T-helper 1 cell treated with Interleukin-12 subunit alpha and Interleukin-12 subunit beta and Interleukin-4 antibody, amounts not matched to agents 30 μg/mL and 1 μg/mL, for 36 hours (primary cell): ENCODE data around the gene TCF25.
"Not testable (repeated sequence)": the region's sequence is repeated elsewhere in the genome, so short reads cannot be mapped to it uniquely, and the experiment has no call there.

Experiments
- H3K27ac Mint-ChIP-seq: one replicate; pipeline ENCODE4 v1.8.0; 2021; ENCODE audit warnings: mild to moderate bottlenecking, mixed read lengths
- H3K27me3 Mint-ChIP-seq: one replicate; pipeline ENCODE4 v1.8.0; 2021; ENCODE audit warnings: low read depth, mixed read lengths
- H3K36me3 Mint-ChIP-seq: one replicate; pipeline ENCODE4 v1.8.0; 2021; ENCODE audit warnings: low read depth, mixed read lengths
- H3K4me1 Mint-ChIP-seq: one replicate; pipeline ENCODE4 v1.8.0; 2021; ENCODE audit warnings: low read depth, mixed read lengths
- H3K4me3 Mint-ChIP-seq: one replicate; pipeline ENCODE4 v1.8.0; 2021; ENCODE audit warnings: mild to moderate bottlenecking, moderate library complexity, mixed read lengths
- H3K9me3 Mint-ChIP-seq: one replicate; pipeline ENCODE4 v1.8.0; 2021; ENCODE audit warnings: mixed read lengths

TCF25 gene, protein sequence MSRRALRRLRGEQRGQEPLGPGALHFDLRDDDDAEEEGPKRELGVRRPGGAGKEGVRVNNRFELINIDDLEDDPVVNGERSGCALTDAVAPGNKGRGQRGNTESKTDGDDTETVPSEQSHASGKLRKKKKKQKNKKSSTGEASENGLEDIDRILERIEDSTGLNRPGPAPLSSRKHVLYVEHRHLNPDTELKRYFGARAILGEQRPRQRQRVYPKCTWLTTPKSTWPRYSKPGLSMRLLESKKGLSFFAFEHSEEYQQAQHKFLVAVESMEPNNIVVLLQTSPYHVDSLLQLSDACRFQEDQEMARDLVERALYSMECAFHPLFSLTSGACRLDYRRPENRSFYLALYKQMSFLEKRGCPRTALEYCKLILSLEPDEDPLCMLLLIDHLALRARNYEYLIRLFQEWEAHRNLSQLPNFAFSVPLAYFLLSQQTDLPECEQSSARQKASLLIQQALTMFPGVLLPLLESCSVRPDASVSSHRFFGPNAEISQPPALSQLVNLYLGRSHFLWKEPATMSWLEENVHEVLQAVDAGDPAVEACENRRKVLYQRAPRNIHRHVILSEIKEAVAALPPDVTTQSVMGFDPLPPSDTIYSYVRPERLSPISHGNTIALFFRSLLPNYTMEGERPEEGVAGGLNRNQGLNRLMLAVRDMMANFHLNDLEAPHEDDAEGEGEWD

DNA sequence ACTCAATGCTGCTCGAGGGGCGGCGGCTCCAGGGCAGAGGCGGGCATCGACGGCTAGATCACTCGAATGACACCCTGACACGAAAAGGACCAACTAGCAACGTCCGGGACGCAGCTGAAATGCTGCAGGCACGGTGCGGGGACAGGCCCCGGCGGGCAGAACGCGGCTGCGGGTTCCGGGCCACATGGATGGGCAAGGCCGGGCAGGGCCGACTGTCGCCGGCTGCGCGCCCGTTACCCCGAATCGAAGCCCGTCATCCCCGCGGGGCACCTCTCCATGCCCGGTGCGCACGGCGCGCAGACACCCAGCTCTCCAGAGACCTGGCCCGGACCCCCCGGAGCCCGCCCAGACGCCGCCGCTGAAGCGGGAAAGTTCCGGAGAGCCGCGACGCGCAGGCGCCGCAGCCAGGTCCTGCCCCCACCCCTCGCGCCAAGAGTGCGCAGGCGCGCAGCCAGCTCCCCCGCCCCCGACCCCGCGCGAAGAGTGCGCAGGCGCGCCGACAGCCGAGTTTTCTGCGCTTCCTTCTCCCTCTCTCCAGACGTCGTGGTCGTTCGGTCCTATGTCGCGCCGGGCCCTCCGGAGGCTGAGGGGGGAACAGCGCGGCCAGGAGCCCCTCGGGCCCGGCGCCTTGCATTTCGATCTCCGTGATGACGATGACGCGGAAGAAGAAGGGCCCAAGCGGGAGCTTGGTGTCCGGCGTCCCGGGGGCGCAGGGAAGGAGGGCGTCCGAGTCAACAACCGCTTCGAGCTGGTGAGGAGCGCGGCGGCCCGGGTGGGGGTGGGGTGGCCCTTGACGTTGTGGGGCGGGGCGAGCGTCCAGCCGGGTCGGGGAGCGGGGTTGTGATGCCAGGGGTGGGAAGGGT, at the start of gene TCF25:
Gene TCF25 (plus strand): TSS at position 484 of the 863 bp plus-strand sequence. CDS start 76 bp downstream, at position 560.
- Mint-ChIP-seq H3K27me3 (no peaks in the 10 kb centered on the region), H3K36me3 (peaks cover 19% of the 10 kb centered on the region), H3K4me1 (peaks cover 8% of the 10 kb centered on the region), H3K9me3 (peaks cover 11% of the 10 kb centered on the region), H3K27ac (peak within 1 kb of the TSS; percentile 98), H3K4me3 (peak within 1 kb of the TSS; percentile 92)

DNA sequence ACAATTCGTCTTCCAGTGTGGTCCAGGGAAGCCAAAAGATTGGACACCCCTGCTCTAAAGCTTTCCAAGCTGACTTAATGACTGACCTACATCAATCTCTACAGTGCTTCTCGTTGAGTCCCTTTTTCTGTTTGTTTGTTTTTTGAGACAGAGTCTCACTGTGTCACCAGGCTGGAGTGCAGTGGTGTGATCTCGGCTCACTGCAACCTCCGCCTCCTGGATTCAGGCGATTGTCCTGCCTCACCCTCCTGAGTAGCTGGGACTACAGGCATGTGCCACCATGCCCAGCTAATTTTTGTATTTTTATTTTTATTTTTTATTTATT, 49.6 kb upstream of the TCF25 start:
- peaks cover 14% of the 10 kb centered on the region for H3K27me3 Mint-ChIP-seq
- not testable (repeated sequence) for H3K9me3 Mint-ChIP-seq, H3K36me3 Mint-ChIP-seq, H3K27ac Mint-ChIP-seq, H3K4me3 Mint-ChIP-seq, H3K4me1 Mint-ChIP-seq

DNA sequence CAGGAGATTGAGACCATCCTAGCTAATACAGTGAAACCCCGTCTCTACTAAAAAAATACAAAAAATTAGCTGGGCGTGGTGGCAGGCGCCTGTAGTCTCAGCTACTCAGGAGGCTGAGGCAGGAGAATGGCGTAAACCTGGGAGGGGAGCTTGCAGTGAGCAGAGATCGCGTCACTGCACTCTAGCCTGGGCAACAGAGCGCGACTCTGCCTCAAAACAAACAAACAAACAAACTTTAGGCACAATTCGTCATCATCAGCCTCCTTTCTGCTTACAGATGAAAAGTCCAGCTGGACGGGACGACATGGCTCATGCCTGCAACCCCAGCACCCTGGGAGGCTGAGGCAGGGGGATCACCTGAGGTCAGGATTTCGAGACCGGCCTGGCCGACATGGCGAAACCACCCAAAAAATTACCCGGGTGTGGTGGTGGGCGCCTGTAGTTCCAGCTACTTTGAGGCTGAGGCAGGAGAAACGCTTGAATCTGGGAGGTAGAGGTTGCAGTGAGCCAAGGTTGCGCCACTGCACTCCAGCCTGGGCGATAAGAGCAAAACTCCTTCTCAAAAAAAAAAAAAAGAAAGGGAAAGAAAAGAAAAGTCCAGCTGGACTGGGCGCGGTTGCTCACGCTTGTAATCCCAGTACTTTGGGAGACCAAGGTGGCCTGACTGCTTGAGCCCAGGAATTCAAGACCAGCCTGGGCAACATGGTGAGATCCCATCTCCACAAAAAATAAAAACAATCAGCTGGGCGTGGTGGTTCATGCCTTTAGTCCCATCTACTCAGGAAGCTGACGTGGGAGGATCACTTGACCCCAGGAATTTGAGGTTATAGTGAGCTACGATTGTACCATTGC, 46.6 kb upstream of the TCF25 start:
- peaks cover 27% of the 10 kb centered on the region for H3K27me3 Mint-ChIP-seq
- H3K36me3 Mint-ChIP-seq = no peaks in the 10 kb centered on the region
- H3K4me3 Mint-ChIP-seq = peak overlapping the region; percentile 30
- H3K9me3 Mint-ChIP-seq = no peaks in the 10 kb centered on the region
- no peak overlapping the region for H3K27ac Mint-ChIP-seq
- peaks cover 1% of the 10 kb centered on the region for H3K4me1 Mint-ChIP-seq

DNA sequence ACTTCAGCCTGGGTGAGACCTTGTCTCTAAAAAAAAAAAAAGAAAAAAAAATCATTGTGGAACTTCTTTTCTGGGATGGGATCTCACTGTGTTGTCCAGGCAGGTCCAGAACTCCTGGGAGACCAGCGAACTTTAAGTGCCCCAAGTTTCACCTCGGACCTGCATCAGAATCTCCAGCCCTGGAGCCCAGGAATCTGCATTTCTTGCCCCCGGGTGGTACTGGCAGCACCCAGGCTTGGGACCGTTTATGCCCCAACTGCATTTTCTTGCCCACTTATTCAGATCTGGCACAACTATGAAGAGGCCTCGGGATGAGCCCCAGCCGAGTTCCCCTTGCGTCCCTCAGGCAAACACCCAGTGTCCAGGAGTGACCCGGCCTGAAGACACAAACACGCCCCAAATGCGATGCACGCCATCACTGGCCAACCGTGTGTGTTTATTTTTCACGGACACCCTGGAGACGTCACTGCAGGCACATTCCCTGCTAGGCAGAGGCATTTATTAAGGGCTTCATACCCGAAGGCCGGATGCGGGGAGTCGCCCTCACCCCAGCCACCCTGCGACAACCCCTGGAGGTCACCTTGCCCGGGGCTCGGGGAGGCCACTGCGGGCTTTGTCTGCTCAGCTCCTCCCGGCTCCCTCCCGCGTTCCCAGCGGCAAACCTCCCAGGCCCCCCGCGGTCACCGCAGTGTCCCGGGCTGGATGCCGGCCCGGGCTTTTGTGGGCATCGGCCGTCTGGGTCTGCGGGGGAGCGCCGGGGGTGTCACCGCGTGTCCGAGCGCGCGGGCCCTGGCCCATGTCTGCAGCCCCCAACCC, 45.8 kb upstream of the TCF25 start:
- Mint-ChIP-seq H3K27ac (no peak overlapping the region), H3K9me3 (no peaks in the 10 kb centered on the region)

DNA sequence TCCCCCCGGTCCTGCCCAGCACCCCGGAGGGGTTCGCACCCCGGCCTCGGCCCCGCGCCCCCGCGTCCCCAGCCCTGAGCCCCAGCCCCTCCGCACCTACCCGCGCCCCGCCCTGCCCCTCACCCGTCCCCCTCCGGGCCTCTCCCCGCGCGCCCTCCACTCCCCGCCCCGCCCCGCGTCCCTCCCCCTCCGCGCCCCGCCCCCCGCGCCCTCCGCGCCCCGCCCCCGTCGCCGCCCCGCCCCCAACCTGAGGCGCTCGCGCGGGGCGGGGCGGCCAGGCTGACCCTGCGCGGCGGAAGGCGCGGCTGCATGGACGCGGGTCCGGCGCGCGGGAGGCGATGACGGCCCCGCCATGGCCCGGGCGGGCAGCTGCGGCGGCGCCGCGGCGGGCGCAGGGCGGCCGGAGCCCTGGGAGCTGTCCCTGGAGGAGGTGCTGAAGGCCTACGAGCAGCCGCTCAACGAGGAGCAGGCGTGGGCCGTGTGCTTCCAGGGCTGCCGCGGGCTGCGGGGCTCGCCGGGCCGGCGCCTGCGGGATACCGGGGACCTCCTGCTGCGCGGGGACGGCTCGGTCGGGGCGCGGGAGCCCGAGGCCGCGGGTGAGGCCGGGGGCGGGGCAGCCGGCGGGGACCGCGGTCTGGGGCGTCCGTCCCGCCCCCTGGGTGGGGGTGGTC, 45.1 kb upstream of the TCF25 start, which contains the start of gene SPIRE2:
Gene SPIRE2 (plus strand): TSS at position 277 of the 671 bp plus-strand sequence. CDS start 76 bp downstream, at position 353.
- Mint-ChIP-seq H3K4me1 (peaks cover 1% of the 10 kb centered on the region), H3K9me3 (no peaks in the 10 kb centered on the region), H3K36me3 (no peaks in the 10 kb centered on the region), H3K27ac (no peak within 1 kb of the TSS), H3K27me3 (peaks cover 27% of the 10 kb centered on the region), H3K4me3 (peak within 1 kb of the TSS; percentile 71)

More for the DNA sequence above, 45.8 kb upstream of the TCF25 start:
- H3K4me3 Mint-ChIP-seq = peak overlapping the region; percentile 48
- peaks cover 1% of the 10 kb centered on the region for H3K4me1 Mint-ChIP-seq
- no peaks in the 10 kb centered on the region for H3K36me3 Mint-ChIP-seq
- peaks cover 27% of the 10 kb centered on the region for H3K27me3 Mint-ChIP-seq

DNA sequence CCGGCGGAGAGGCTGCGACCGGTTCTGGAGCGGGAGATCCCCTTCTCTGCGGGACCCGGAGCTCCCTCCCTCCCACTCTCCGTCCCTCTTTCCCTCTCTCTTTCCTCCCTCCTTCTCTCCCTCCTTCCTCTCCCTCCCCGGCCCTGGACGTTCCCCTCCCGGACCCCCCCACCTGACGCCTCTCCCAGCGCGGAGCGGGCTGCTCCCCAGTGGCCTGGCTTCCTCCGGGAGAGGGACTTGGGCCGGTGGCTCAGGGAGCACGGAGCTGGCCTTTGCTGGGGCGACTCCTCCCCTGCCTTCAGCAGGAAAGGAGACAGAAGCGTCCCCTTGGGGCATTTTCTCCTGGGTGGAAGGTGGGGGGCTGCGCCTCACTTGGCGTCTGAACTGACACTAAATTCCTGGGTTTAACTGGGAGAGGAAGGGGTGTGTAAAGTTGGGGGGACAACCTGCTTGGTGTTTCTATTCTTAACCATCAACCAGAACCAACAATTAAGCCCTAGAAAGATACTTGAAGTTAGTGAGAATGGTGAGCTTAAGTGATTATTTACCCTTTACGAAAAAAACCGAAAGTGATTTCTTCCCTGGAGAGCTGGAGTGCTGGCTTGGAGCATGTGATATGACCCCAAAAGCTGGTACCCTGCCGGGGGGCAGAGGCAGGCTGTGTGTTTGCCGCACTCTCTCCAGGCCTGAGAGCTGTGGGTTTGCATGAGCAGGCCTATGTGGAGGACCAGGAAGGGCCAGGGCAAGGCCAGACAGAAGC, 44.3 kb upstream of the TCF25 start:
- Mint-ChIP-seq H3K4me3 (peak overlapping the region; percentile 71), H3K9me3 (no peaks in the 10 kb centered on the region), H3K27me3 (peaks cover 27% of the 10 kb centered on the region), H3K36me3 (no peaks in the 10 kb centered on the region), H3K27ac (no peak overlapping the region), H3K4me1 (peaks cover 1% of the 10 kb centered on the region)

DNA sequence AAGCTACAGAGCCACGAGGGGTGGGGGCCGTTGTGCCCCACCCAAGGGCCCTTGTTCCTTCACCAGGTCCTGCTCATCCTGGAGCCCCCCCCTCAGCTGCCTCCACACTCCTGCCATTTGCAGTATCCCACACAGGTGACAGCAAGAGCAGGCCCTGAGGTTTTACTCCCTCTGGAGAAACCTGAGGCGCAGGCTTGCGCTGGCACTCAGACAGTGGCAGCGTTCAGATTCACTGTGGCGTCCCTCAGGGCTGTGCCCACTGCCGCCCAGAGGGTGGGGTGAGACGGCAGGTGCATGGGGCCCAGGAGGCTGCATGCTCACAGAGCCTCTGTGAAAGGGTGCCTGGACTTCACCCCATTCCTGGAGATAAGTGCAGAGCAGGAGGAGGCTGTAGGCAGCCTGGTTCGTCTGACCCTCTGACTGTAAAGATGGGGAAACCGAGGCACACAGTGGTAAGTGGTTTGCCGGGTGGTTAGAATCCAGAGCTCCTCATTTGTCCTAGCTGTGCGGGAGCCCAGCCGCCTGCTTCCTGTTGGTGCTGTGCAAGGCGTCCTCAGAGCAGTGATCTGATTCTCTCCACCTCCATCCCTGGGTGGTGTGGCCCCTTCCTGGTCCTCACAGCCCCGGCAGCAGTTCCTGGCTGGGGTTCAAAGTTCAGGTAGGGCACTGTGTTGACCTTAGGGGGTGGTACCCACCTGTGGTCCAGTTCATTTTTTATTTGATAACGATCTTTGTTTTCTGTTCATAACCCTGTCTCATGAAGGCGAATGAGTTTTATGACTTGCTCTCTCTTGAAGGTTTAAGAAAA, 43.6 kb upstream of the TCF25 start:
- H3K27me3 Mint-ChIP-seq = peaks cover 27% of the 10 kb centered on the region
- peak overlapping the region; percentile 25 for H3K4me3 Mint-ChIP-seq
- H3K4me1 Mint-ChIP-seq = peaks cover 1% of the 10 kb centered on the region
- no peak overlapping the region for H3K27ac Mint-ChIP-seq
- H3K36me3 Mint-ChIP-seq = no peaks in the 10 kb centered on the region
- no peaks in the 10 kb centered on the region for H3K9me3 Mint-ChIP-seq

DNA sequence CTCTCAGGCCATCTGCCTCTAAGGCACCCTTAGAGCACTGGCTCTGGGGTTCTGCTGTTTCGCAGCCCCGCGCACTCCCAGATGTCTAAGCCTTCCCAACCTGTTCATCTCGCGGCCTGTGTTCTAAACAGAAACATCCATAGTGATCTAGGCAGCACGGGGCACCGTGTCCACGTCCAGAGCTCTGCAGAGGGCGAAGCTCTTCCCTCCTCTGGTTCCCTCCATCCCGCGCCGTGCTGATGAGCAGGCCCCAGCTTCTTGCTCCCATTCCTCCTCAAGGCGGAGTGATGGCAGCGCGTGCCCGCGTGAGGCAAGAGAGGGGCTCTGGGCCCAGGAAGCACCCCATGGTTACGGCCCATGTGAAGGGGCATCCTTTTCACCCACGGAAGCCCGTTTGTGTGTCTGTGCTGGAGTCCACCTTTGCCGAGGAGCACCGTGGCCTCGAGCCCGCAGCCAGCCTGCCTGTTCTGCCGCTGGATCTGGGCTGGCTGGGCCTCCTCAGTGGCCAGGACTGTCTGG, 41.5 kb upstream of the TCF25 start:
- Mint-ChIP-seq H3K27me3 (peaks cover 22% of the 10 kb centered on the region), H3K9me3 (no peaks in the 10 kb centered on the region), H3K4me3 (no peak overlapping the region), H3K27ac (no peak overlapping the region), H3K4me1 (peaks cover 1% of the 10 kb centered on the region), H3K36me3 (no peaks in the 10 kb centered on the region)

DNA sequence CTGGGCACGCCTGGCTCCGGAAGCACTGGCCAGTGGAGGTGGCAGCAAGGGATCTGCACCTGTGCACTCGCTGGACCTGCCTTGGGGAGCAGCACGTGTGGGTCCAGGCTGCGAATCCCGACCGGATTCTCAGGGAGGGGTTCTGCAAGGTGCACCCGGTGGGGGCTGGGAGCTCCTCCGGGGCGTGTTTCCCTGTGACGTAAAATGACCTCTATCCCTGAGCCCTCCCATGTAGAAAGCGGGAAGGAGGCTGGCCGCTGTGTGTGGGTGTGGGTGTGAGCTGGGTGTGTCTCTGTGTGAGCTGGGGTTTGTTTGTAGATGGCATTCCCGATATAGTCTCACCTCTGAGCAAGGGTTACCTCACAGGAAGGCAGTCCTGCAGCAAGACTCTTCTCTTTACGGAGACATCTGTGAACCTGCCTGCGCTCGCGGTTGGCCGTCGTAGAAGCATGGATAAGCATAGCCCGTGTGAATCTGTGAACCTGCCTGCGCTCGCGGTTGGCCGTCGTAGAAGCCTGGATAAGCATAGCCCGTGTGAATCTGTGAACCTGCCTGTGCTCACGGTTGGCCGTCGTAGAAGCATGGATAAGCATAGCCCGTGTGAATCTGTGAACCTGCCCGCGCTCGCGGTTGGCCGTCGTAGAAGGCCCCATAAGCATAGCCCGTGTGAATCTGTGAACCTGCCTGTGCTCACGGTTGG, 39.6 kb upstream of the TCF25 start:
- H3K36me3 Mint-ChIP-seq, H3K4me3 Mint-ChIP-seq, H3K27ac Mint-ChIP-seq, H3K9me3 Mint-ChIP-seq, H3K4me1 Mint-ChIP-seq: not testable (repeated sequence)
- peaks cover 13% of the 10 kb centered on the region for H3K27me3 Mint-ChIP-seq

DNA sequence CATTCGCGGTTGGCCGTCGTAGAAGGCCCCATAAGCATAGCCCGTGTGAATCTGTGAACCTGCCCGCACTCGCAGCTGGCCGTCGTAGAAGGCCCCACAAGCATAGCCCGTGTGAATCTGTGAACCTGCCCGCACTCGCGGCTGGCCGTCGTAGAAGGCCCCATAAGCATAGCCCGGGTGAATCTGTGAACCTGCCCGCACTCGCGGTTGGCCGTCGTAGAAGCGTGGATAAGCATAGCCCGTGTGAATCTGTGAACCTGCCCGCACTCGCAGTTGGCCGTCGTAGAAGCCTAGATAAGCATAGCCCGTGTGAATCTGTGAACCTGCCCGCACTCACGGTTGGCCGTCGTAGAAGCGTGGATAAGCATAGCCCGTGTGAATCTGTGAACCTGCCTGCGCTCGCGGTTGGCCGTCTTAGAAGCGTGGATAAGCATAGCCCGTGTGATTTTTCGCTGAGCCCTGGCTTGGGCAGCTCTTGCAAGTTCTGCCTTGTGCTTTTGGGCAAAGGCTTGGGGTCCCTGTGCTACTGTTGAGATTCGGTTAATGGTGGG, 38.5 kb upstream of the TCF25 start:
- H3K4me1 Mint-ChIP-seq, H3K36me3 Mint-ChIP-seq, H3K9me3 Mint-ChIP-seq, H3K4me3 Mint-ChIP-seq, H3K27ac Mint-ChIP-seq, H3K27me3 Mint-ChIP-seq: not testable (repeated sequence)

DNA sequence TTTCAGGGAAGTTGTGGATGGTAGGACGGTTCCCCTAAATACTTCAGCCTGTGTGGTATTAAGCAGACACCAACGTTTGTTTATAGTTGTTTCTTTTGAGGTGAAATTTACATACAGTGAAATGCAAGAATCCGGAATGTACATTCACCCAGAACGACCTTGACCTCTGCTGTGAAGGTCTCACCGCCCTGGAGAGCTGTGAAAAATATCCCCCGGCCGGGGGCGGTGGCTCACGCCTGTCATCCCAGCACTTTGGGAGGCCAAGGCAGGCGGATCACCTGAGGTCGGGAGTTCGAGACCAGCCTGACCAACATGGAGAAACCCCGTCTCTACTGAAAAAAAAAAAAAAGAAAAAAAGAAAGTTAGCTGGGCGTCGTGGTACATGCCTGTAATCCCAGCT, 36.9 kb upstream of the TCF25 start:
- not testable (repeated sequence) for H3K9me3 Mint-ChIP-seq, H3K4me3 Mint-ChIP-seq, H3K4me1 Mint-ChIP-seq, H3K27ac Mint-ChIP-seq, H3K27me3 Mint-ChIP-seq, H3K36me3 Mint-ChIP-seq
